Esophagus muscularis mucosa (tissue), 4 donors: Measurements from ENCODE around the gene NMRAL1. TPM values are rescaled to one million over a fixed set of nuclear protein-coding genes. Genes with fewer than 3 reads are reported as not detected.

Experiments
- DNase-seq: peaks from one replicate; pipeline ENCODE4 v3.0.0-alpha.2; 2017; ENCODE audit errors: extremely low spot score
- H3K27ac ChIP-seq, 4 donors: fragments of 200-600 bp; sonication (generic); replicated peaks in 1 of 4; 1 replicate in 3 of 4; 2 replicates in 1 of 4; pipeline ENCODE4 v1.5.1; 2016 to 2019; ENCODE audit warnings: mild to moderate bottlenecking in 1 of 4
- H3K27me3 ChIP-seq, 4 donors: fragments of 200-600 bp; sonication (generic); one replicate each; pipeline versions ENCODE4 v1.5.1 to v1.6.0; 2016 to 2019
- H3K36me3 ChIP-seq, 4 donors: fragments of 200-600 bp; sonication (generic); one replicate each; pipeline ENCODE4 v1.5.1; 2016 to 2019
- H3K4me1 ChIP-seq, 4 donors: fragments of 200-600 bp; sonication (generic); one replicate each; pipeline ENCODE4 v1.5.1; 2016 to 2019
- H3K4me3 ChIP-seq, 4 donors: fragments of 200-600 bp; sonication (generic); 1 replicate in 2 of 4; 2 replicates in 2 of 4; pipeline ENCODE4 v1.5.1; 2016 to 2019; ENCODE audit warnings: mild to moderate bottlenecking in 4 of 4, moderate library complexity in 1 of 4
- H3K9me3 ChIP-seq, 4 donors: fragments of 200-600 bp; sonication (generic); 1 replicate in 3 of 4; 2 replicates in 1 of 4; pipeline ENCODE4 v1.5.1; 2016 to 2019
- CTCF ChIP-seq, 3 experiments: fragments of 200-600 bp in 2 of 3; fragments of 450-650 bp in 1 of 3; sonication (generic) in 2 of 3; IDR thresholded peaks; one replicate each; pipeline ENCODE4 v1.5.1; 2017 to 2019; ENCODE audit warnings: antibody characterized with exemption in 3 of 3, mild to moderate bottlenecking in 2 of 3, moderate library complexity in 1 of 3
- EP300 ChIP-seq: sonication (generic); formaldehyde crosslinking; IDR thresholded peaks from one replicate; pipeline ENCODE4 v1.6.1; 2017; ENCODE audit warnings: antibody characterized with exemption
- POLR2A ChIP-seq: fragments of 450-650 bp; IDR thresholded peaks from one replicate; pipeline ENCODE4 v1.6.1; 2017; ENCODE audit warnings: antibody characterized with exemption, moderate library complexity, mild to moderate bottlenecking, low read depth
- POLR2AphosphoS5 ChIP-seq, 2 donors: sonication (generic); formaldehyde crosslinking; IDR thresholded peaks; one replicate each; pipeline ENCODE4 v1.6.1; 2017; ENCODE audit warnings: antibody characterized with exemption in 2 of 2
- WGBS: methylation state at CpG from one replicate; pipeline ENCODE4 v1.1.5; 2018; 5-methylcytosine and 5-hydroxymethylcytosine counted together
- intact Hi-C: fragments of 100-400 bp; cut with DNase I; formaldehyde crosslinking; loops from one replicate; pipeline ENCODE4 v1.15.1; 2023
- total RNA-seq, 4 donors: library from RNA; depleted of rRNA; stranded (reverse); fragments of >200 nt; gene quantifications; one replicate each; pipeline versions ENCODE4 v1.1.0 to v1.2.1, GENCODE V29; 2016

NMRAL1 gene
- total RNA-seq, 4 donors from 2014 or later = 29.1 to 50.0 (median 45.3) TPM

GRCh38 chr16:4435337-4436067 lies 38.9 kb downstream of the NMRAL1 start:
- H3K9me3 ChIP-seq = no peaks in the 10 kb centered on the region
- no peaks in the 10 kb centered on the region for H3K27me3 ChIP-seq
- WGBS = 78% methylated on average over 8 of the region's 8 CpGs
- no peak overlapping the region for H3K27ac ChIP-seq
- H3K4me3 ChIP-seq = no peak overlapping the region
- TF ChIP-seq EP300 = no peak
- TF ChIP-seq POLR2AphosphoS5 (IDR thresholded peaks at IDR 0.05) = no peak
- TF ChIP-seq POLR2A = no peak
- no peak for TF ChIP-seq CTCF (IDR thresholded peaks at IDR 0.05)
- H3K36me3 ChIP-seq = peaks cover 42 to 94% (median 71%) of the 10 kb centered on the region in 4 donors
- no peak for DNase-seq
- no peaks in the 10 kb centered on the region for H3K4me1 ChIP-seq
- intact Hi-C loops = no loop called here

GRCh38 chr16:4433914-4434787 lies 40.3 kb downstream of the NMRAL1 start:
- Histone ChIP-seq H3K27me3 (no peaks in the 10 kb centered on the region), H3K36me3 (peaks cover 30 to 81% (median 57%) of the 10 kb centered on the region in 4 donors), H3K4me1 (no peaks in the 10 kb centered on the region), H3K27ac (no peak overlapping the region), H3K4me3 (no peak overlapping the region), H3K9me3 (no peaks in the 10 kb centered on the region)
- no peak for DNase-seq
- 88% methylated on average over 12 of the region's 12 CpGs for WGBS
- intact Hi-C loops = no loop called here
- no peak for TF ChIP-seq POLR2A
- no peak for TF ChIP-seq EP300
- no peak for TF ChIP-seq CTCF (IDR thresholded peaks at IDR 0.05)
- TF ChIP-seq POLR2AphosphoS5 (IDR thresholded peaks at IDR 0.05) = no peak

- intact Hi-C loops = no loop called here
- Histone ChIP-seq H3K36me3 (peaks cover 22 to 75% (median 48%) of the 10 kb centered on the region in 4 donors), H3K4me1 (peaks cover 0 to under 1% (median 0%) of the 10 kb centered on the region in 4 donors), H3K27ac (no peak overlapping the region), H3K4me3 (no peak overlapping the region), H3K27me3 (no peaks in the 10 kb centered on the region), H3K9me3 (no peaks in the 10 kb centered on the region)
- TF ChIP-seq POLR2A (no peak), EP300 (no peak), CTCF (IDR thresholded peaks at IDR 0.05) (no peak), POLR2AphosphoS5 (IDR thresholded peaks at IDR 0.05) (no peak)
- DNase-seq = no peak
- WGBS = 82% methylated on average over 4 of the region's 4 CpGs
Observed at GRCh38 chr16:4433228-4433627, 41.2 kb downstream of the NMRAL1 start.

GRCh38 chr16:4431023-4431422 lies 43.4 kb downstream of the NMRAL1 start:
- Histone ChIP-seq H3K4me1 (peaks cover 13 to 23% (median 20%) of the 10 kb centered on the region in 4 donors), H3K27me3 (no peaks in the 10 kb centered on the region), H3K4me3 (no peak overlapping the region), H3K9me3 (no peaks in the 10 kb centered on the region), H3K27ac (no peak overlapping the region), H3K36me3 (peaks cover 6 to 53% (median 26%) of the 10 kb centered on the region in 4 donors)
- TF ChIP-seq CTCF (IDR thresholded peaks at IDR 0.05) = no peak
- TF ChIP-seq EP300 = no peak
- no peak for TF ChIP-seq POLR2A
- no peak for TF ChIP-seq POLR2AphosphoS5 (IDR thresholded peaks at IDR 0.05)
- no peak for DNase-seq
- intact Hi-C loops = no loop called here
- WGBS = 90% methylated on average over 9 of the region's 9 CpGs
